GM08714 (cell line): Measurements from ENCODE around the gene ARAP3.
A peak's percentile ranks its signal among the peaks of the same experiment; 100 is the strongest.

Experiments used
- H3K4me3 ChIP-seq: fragments of 200-500 bp; sonication (Bioruptor generic); 2 replicates; pipeline ENCODE4 v1.5.1; 2014; ENCODE audit warnings: mild to moderate bottlenecking, low read length, inconsistent platforms
- ZNF274 ChIP-seq: IDR thresholded peaks from 2 replicates; pipeline ENCODE4 v1.6.1; 2012; ENCODE audit warnings: mild to moderate bottlenecking, low read depth, low read length

ARAP3 gene

DNA sequence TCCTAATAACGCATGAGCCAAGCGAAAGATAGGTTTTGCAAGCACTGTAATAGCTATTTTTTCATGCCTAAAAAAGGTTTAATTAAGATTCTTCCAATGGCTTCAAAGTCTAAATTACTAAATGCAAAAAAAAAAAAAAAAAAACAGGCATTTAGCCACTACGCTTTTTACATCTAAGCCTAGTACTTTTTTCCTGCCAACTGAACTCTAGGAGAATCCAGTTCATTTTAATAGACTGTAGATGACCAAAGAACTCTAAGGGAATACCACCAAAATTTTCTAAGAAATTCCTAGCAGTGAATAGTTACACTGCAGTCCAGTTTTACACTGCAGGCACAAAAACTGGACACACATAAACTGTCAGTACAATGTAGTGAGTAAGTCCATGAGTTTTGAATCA lies 73.0 kb downstream of the ARAP3 start:
- H3K4me3 ChIP-seq, result no peak overlapping the region

DNA sequence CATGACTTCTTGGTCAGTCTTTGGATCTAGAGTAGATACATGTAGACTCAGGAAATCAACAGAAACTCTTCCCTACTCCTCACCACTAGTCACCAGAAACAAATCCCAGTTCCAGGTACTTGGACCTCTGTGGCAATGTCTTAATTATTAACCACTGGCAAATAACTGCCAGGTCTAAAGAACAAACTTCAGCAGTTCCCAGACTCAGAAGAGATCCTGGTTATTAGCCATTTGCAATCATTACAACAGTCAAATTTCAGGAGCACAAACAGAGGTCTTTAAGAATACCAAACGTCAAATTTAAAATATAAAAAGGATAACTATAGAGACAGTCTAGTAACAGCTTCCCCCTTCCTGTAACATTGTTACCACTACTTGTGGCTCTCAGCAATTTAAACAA lies 73.5 kb downstream of the ARAP3 start:
- no peak for TF ChIP-seq ZNF274
- no peak overlapping the region for H3K4me3 ChIP-seq

More for the DNA sequence above, 73.0 kb downstream of the ARAP3 start:
- no peak for TF ChIP-seq ZNF274

DNA sequence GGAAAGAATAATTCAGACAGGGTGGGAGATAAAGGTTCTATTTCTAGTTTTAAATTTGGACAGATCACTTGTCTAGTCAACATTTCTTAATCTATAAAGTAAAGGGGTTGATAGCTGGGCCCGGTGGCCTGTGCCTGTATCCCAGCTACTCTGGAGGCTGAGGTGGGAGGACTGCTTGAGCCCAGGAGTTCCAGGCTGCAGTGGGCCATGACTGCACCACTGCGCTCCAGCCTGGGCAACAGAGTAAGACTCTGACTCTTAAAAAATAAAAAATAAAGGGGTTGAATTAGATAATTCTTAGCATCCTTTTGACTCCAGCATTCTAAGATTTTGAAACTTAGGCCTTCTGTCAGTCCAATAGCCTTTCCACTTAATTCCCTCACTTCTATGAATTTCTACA lies 74.0 kb downstream of the ARAP3 start:
- no peak for TF ChIP-seq ZNF274
- H3K4me3 ChIP-seq, result no peak overlapping the region

DNA sequence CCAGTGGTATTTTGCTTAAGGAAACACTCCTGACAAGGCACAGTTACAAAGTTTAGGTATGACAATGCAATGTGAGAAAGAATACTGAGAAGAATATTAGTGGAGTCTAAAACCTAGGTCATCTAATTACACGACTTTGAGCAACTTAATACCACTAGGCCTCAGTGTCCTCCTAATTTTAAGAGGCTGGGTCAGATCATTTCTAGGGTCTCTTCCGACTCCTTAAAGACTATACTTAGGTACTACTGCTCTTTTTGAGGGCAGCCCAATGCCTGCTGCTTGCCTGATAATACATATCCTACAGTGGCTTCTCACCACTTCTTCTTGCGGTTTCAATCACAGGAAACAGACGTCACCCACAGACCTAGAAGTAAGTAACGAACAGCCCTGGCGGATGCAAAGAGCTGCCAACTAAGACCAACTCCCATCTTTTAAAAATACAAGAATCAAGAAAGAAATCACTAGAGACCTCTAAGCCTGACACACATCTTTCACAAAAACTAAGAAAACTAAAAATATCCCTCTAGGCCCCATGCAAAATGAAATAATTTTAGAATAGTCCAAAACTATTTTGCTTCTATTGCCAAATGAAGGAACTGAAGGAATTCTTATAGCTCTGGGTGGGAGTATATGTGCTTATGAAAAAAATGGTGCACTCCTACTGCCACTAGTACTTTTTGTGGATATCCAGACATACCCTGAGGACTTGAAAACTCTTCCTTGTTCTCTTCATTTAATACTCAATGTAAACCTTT lies 76.3 kb downstream of the ARAP3 start:
- 0 out of 2 replicates have a peak overlapping the region, but pooled peaks have one; percentile 73 for H3K4me3 ChIP-seq
- TF ChIP-seq ZNF274, result no peak

DNA sequence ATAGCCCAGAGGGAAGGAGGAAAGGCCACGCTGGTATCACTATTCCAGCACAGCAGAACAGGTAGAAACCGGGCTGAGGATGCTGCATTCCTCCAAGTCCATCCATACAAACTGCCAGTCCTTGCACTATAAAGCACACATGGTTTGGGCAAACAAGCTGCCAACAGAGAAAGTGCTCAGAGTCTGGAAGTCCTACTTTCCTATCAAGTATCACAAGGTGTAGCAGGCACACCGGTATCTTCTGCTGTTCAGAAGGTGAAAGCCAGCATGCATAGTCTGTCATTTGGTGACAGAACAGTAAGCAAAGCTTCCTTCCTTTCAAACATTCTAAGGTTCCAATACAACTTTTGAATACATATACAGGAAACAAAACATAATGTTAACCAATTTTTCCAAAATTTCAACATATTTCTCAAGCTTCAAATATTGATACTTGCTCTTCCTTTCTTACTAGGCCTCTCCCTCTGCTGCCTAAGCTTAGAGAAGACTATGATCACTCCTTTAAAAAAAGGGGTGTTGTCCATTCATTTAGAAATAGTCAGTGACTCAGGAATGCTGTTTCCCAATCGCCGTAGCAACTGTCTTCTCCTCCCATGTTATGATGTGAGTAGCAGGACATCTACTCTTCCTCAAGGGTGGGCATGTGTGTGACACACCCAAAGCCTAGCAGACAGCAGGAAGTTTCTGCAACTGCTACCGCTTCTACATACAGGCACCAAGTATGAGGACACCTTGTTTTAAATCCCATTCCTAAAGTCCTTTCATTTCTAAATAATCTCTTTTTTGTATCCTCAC lies 77.9 kb downstream of the ARAP3 start:
- H3K4me3 ChIP-seq, result no peak overlapping the region; the same call in 1 of the 2 replicates
- no peak for TF ChIP-seq ZNF274
